MM.1S (cell line): ENCODE results near the gene CEBPE.

ENCODE experiments used
- DNase-seq: peaks from one replicate; pipeline ENCODE4 v3.0.0-alpha.2; 2015
- H2AFZ ChIP-seq: fragments of 300-600 bp; sonication (generic); 2 replicates; pipeline ENCODE4 v1.6.0; 2016; ENCODE audit warnings: antibody characterized with exemption, low read length
- H3F3A ChIP-seq: fragments of 300-600 bp; sonication (generic); 2 replicates; pipeline ENCODE4 v1.6.1; 2016; ENCODE audit warnings: mild to moderate bottlenecking, antibody characterized with exemption, low read length, moderate library complexity, mixed read lengths; ENCODE audit not compliant: insufficient read depth
- H3K27ac ChIP-seq: fragments of 300-600 bp; sonication (generic); 2 replicates; pipeline ENCODE4 v1.5.1; 2016; ENCODE audit warnings: mild to moderate bottlenecking, low read length
- H3K27me3 ChIP-seq: fragments of 300-600 bp; sonication (generic); replicated peaks from 2 replicates; pipeline ENCODE4 v1.6.0; 2016; ENCODE audit warnings: low read length; ENCODE audit not compliant: insufficient read depth
- H3K36me3 ChIP-seq: fragments of 300-600 bp; sonication (generic); replicated peaks from 2 replicates; pipeline ENCODE4 v1.6.1; 2016; ENCODE audit warnings: mild to moderate bottlenecking, low read length, mixed read lengths; ENCODE audit not compliant: insufficient read depth
- H3K4me1 ChIP-seq: fragments of 300-600 bp; sonication (generic); 2 replicates; pipeline ENCODE4 v1.6.1; 2016; ENCODE audit warnings: low read length, mixed read lengths
- H3K4me2 ChIP-seq: fragments of 300-600 bp; sonication (generic); 2 replicates; pipeline ENCODE4 v1.6.0; 2016; ENCODE audit warnings: low read depth, low read length
- H3K4me3 ChIP-seq: fragments of 300-600 bp; sonication (generic); 2 replicates; pipeline ENCODE4 v1.5.1; 2016; ENCODE audit warnings: low read length, mixed read lengths
- H3K79me2 ChIP-seq: fragments of 300-600 bp; sonication (generic); 2 replicates; pipeline ENCODE4 v1.6.1; 2016; ENCODE audit warnings: mixed run types, low read length, mixed read lengths
- H3K9ac ChIP-seq: fragments of 300-600 bp; sonication (generic); 2 replicates; pipeline ENCODE4 v1.6.1; 2016; ENCODE audit warnings: low read length, mixed read lengths
- H3K9me2 ChIP-seq: fragments of 300-600 bp; sonication (generic); replicated peaks from 2 replicates; pipeline ENCODE4 v1.6.1; 2016; ENCODE audit warnings: mild to moderate bottlenecking, low read length, mixed read lengths; ENCODE audit not compliant: insufficient read depth
- H3K9me3 ChIP-seq: fragments of 300-600 bp; sonication (generic); replicated peaks from 2 replicates; pipeline ENCODE4 v1.6.1; 2016; ENCODE audit warnings: mild to moderate bottlenecking, low read length, mixed read lengths; ENCODE audit not compliant: insufficient read depth
- H4K20me1 ChIP-seq: fragments of 300-600 bp; sonication (generic); 2 replicates; pipeline ENCODE4 v1.6.1; 2016; ENCODE audit warnings: mild to moderate bottlenecking, low read length, moderate library complexity, mixed read lengths; ENCODE audit not compliant: insufficient read depth
- EZH2 ChIP-seq: fragments of 300-600 bp; sonication (generic); optimal IDR thresholded peaks from 2 replicates; pipeline ENCODE3; 2017; ENCODE audit warnings: low read depth, mild to moderate bottlenecking, antibody characterized with exemption, low read length, mixed read lengths
- EZH2phosphoT487 ChIP-seq: fragments of 300-600 bp; sonication (generic); IDR thresholded peaks from 2 replicates; pipeline ENCODE4 v1.6.1; 2018; ENCODE audit warnings: antibody characterized with exemption, low read length
- TF ChIP-seq, protein P1 (sequence below): fragments of 300-600 bp; sonication (generic); IDR thresholded peaks from 2 replicates; pipeline ENCODE4 v1.5.1; 2016; ENCODE audit warnings: antibody characterized with exemption, low read length, mixed read lengths

Gene CEBPE

DNA sequence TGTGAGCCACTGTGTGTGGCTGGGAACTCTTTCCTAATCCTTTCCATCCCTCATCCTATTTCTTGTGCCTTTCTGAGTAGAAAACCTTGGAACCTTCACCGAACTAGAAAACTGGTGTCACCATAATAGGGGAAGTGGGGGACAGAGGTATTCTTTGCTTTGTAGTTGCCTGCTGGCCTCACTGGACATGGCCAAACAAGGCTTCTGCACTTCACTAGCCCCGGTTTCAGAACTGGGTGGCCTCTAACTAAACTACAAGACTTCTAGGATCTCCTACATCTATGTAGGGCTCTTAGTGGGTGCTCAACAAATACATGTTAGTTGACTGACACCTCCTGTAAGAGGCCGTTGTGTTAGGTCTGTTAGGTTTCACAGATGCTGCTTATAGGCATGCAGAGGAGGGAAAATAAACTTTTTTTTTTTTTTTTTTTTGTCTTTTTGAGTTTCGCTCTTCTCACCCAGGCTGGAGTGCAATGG is 13.7 kb downstream of the CEBPE start:
- DNase-seq, result no peak
- Histone ChIP-seq H3K9me2 (no peaks in the 10 kb centered on the region), H3K27me3 (no peaks in the 10 kb centered on the region), H3K4me3 (no peak overlapping the region), H3K27ac (no peak overlapping the region), H3K9me3 (no peaks in the 10 kb centered on the region), H3F3A (no peaks in the 10 kb centered on the region), H3K4me2 (no peak overlapping the region), H4K20me1 (no peaks in the 10 kb centered on the region), H3K4me1 (peaks cover 9% of the 10 kb centered on the region), H3K79me2 (no peaks in the 10 kb centered on the region), H2AFZ (no peak overlapping the region), H3K36me3 (no peaks in the 10 kb centered on the region), H3K9ac (no peak overlapping the region)
- no peak for TF ChIP-seq EZH2

DNA sequence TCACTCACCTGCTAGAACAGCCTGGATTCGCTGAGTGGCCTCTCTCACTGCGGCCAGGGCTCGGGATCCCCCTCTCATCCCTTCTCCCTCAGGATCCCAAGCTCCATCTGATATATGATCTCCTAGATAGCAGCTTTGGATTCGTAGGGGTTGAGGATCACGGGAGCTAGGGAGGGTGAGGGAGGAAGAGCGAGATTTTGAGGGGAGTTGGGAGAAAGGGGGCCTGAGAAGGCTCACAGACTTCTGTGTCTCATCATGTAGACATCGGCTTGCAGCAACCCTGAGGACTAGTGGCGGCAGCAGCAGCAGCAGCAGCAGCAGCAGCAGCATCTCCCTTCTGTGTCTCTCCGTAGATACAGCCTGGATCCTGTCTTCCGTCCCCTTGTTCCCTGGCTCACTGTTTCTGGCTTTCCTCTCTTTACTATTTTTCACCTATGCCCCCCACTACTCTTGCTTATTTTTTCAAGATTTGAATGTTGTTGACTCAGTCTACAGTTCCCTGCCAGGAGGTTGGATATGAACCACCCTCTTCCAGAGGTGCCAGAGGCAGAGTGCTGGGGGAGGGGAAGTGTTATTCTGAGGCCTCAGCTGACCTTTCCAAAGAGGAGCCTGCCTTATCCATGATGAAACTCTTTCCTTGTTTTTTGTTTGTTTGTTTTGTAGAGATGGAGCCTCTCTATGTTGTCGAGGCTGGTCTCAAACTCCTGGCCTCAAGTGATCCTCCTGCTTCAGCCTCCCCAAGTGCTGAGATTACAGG is 14.3 kb downstream of the CEBPE start, which contains the start of gene CIROP:
TSS of gene CIROP (minus strand) at position 399 of the 757 bp plus-strand sequence. CDS start at position 330, 69 bp downstream.
- H3K27me3 ChIP-seq, result no peaks in the 10 kb centered on the region
- H3K9ac ChIP-seq, result no peak within 1 kb of the TSS

DNA sequence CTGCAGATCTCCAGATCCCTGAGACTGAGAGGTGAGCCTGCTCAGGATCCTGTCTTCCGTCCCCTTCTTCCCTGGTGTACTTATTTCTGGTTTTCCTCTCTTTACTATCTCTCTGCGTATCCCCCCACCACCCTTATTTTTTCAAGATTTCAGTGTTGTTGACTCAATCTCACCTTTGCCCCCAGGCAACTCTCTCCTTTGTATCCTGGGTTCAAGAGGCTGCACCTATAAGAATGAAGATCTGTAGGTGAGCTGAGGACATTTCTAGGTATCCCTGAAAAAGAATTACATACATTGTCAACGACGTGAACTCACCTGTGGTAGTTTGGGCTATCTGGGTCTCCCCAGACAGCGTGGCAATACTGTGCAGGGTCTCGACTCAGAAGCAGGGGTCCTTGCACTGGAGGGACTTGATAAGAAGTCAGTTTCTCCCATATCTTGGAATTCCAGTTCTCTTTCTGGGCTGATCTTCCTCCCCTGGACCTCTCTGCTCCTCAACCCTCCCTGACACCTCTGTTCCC is 14.9 kb downstream of the CEBPE start:
- Histone ChIP-seq H3K9me3 (no peaks in the 10 kb centered on the region), H3K4me3 (no peak overlapping the region), H3K27ac (no peak overlapping the region), H4K20me1 (no peaks in the 10 kb centered on the region), H3K4me1 (peaks cover 9% of the 10 kb centered on the region), H3K4me2 (no peak overlapping the region), H3K27me3 (no peaks in the 10 kb centered on the region), H3K79me2 (no peaks in the 10 kb centered on the region), H3K36me3 (no peaks in the 10 kb centered on the region), H3F3A (no peaks in the 10 kb centered on the region), H3K9ac (no peak overlapping the region), H3K9me2 (no peaks in the 10 kb centered on the region), H2AFZ (no peak overlapping the region)
- TF ChIP-seq EZH2 (no peak), EZH2phosphoT487 (no peak)
- TF ChIP-seq, protein P1, sequence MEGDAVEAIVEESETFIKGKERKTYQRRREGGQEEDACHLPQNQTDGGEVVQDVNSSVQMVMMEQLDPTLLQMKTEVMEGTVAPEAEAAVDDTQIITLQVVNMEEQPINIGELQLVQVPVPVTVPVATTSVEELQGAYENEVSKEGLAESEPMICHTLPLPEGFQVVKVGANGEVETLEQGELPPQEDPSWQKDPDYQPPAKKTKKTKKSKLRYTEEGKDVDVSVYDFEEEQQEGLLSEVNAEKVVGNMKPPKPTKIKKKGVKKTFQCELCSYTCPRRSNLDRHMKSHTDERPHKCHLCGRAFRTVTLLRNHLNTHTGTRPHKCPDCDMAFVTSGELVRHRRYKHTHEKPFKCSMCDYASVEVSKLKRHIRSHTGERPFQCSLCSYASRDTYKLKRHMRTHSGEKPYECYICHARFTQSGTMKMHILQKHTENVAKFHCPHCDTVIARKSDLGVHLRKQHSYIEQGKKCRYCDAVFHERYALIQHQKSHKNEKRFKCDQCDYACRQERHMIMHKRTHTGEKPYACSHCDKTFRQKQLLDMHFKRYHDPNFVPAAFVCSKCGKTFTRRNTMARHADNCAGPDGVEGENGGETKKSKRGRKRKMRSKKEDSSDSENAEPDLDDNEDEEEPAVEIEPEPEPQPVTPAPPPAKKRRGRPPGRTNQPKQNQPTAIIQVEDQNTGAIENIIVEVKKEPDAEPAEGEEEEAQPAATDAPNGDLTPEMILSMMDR, result no peak
- DNase-seq, result no peak

More for the DNA sequence above, 14.3 kb downstream of the CEBPE start, which contains the start of gene CIROP:
- Histone ChIP-seq H3K4me3 (no peak within 1 kb of the TSS), H3K9me2 (no peaks in the 10 kb centered on the region), H3K27ac (no peak within 1 kb of the TSS), H3F3A (no peaks in the 10 kb centered on the region), H4K20me1 (no peaks in the 10 kb centered on the region), H3K36me3 (no peaks in the 10 kb centered on the region), H3K79me2 (no peaks in the 10 kb centered on the region), H2AFZ (no peak within 1 kb of the TSS), H3K4me1 (peaks cover 9% of the 10 kb centered on the region), H3K9me3 (no peaks in the 10 kb centered on the region), H3K4me2 (no peak within 1 kb of the TSS)
- TF ChIP-seq EZH2, result no peak
- TF ChIP-seq EZH2phosphoT487, result no peak
- TF ChIP-seq, protein P1, result no peak
- DNase-seq, result no peak

DNA sequence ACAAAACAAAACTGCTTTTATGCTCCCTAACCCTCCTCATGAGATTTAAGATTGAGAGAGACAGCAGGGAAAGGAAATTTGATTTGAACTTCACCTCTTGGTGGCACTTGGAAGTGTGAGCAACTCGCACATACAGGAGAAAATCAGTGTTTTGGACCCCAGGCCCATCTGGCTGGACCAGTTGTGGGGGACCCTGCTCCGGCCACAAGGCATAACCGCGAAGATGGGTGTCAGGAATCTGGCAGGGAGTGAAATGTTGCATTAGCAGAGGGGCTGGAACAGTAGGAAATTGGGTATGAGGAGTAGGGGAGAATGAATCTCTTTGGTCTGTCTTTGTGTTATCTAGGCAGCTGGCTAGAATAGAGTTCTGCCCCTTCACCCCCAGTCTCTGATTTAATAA is 15.5 kb downstream of the CEBPE start:
- H3K4me2 ChIP-seq, result no peak overlapping the region
- H3K27me3 ChIP-seq, result no peaks in the 10 kb centered on the region
- no peak for DNase-seq
- no peaks in the 10 kb centered on the region for H3F3A ChIP-seq
- H3K9me3 ChIP-seq, result no peaks in the 10 kb centered on the region
- H3K79me2 ChIP-seq, result 0 out of 2 replicates have a peak, but pooled peaks cover 3% of the 10 kb centered on the region
- no peak overlapping the region for H3K4me3 ChIP-seq
- H3K4me1 ChIP-seq, result peaks cover 9% of the 10 kb centered on the region
- no peak overlapping the region for H2AFZ ChIP-seq
- no peaks in the 10 kb centered on the region for H4K20me1 ChIP-seq
- TF ChIP-seq EZH2, result no peak
- TF ChIP-seq EZH2phosphoT487, result no peak
- TF ChIP-seq, protein P1, result no peak
- H3K9ac ChIP-seq, result no peak overlapping the region
- H3K36me3 ChIP-seq, result no peaks in the 10 kb centered on the region
- H3K27ac ChIP-seq, result no peak overlapping the region
- H3K9me2 ChIP-seq, result no peaks in the 10 kb centered on the region
